SK-N-SH (cell line): ENCODE measurements around the gene BAIAP3. TPM values are rescaled to one million over a fixed set of nuclear protein-coding genes. Genes with fewer than 3 reads are reported as not detected.
A peak's percentile ranks its signal among the peaks of the same experiment; 100 is the strongest.

Source experiments
- CTCF ChIA-PET: fragments of 300-600, 350-600 bp; formaldehyde crosslinking; extraction: SDS; loops from one replicate; lab custom pipeline; 2021; lab: Yijun Ruan, JAX
- POLR2A ChIA-PET: fragments of 350-600 bp; sonication (Branson Sonifier 250); formaldehyde crosslinking; extraction: SDS; loops from one replicate; lab custom pipeline; 2020; ENCODE audit warnings: antibody characterized with exemption, inconsistent platforms; lab: Yijun Ruan, JAX
- DNase-seq: peaks from one replicate; pipeline ENCODE4 v3.0.0; 2012
- H2AFZ ChIP-seq: fragments of 200-600 bp; sonication (generic); 2 replicates; pipeline ENCODE4 v1.8.1; 2016; ENCODE audit warnings: antibody characterized with exemption, mild to moderate bottlenecking, low read depth
- H3F3A ChIP-seq: fragments of 200-600 bp; sonication (generic); replicated peaks from 2 replicates; pipeline ENCODE3; 2016; ENCODE audit warnings: antibody characterized with exemption, mild to moderate bottlenecking; ENCODE audit not compliant: insufficient read depth
- H3K27ac ChIP-seq, 2 experiments: fragments of 200-500 bp in 1 of 2; fragments of 200-600 bp in 1 of 2; sonication (Bioruptor generic) in 1 of 2; sonication (generic), shearing (Covaris generic) in 1 of 2; 2 replicates each; pipeline versions ENCODE4 v1.5.1 to v1.6.1; 2014 to 2016; ENCODE audit warnings: low read depth in 2 of 2, inconsistent platforms in 1 of 2, low read length in 1 of 2, mild to moderate bottlenecking in 1 of 2, mixed read lengths in 1 of 2
- H3K27me3 ChIP-seq: fragments of 200-600 bp; sonication (generic), shearing (Covaris generic); 2 replicates; pipeline ENCODE4 v1.6.1; 2016; ENCODE audit warnings: mixed run types; ENCODE audit not compliant: insufficient read depth
- H3K36me3 ChIP-seq, 2 experiments: fragments of 200-500 bp in 1 of 2; fragments of 200-600 bp in 1 of 2; sonication (Bioruptor generic) in 1 of 2; sonication (generic) in 1 of 2; replicated peaks in 1 of 2; 2 replicates each; pipeline versions ENCODE3 to v1.5.1; 2014 to 2016; ENCODE audit warnings: low read length in 1 of 2, mild to moderate bottlenecking in 1 of 2; ENCODE audit not compliant: insufficient read depth in 2 of 2, control insufficient read depth in 1 of 2
- H3K4me1 ChIP-seq, 2 experiments: fragments of 200-500 bp in 1 of 2; fragments of 200-600 bp in 1 of 2; sonication (Bioruptor generic) in 1 of 2; sonication (generic), shearing (Covaris generic) in 1 of 2; 2 replicates each; pipeline versions ENCODE4 v1.5.1 to v1.6.1; 2014 to 2016; ENCODE audit warnings: low read depth in 1 of 2, low read length in 1 of 2, mixed run types in 1 of 2; ENCODE audit not compliant: insufficient read depth in 2 of 2, control insufficient read depth in 1 of 2
- H3K4me2 ChIP-seq: fragments of 200-600 bp; sonication (generic), shearing (Covaris generic); 2 replicates; pipeline ENCODE4 v1.6.1; 2017; ENCODE audit warnings: mixed run types
- H3K4me3 ChIP-seq, 2 experiments: fragments of 200-500 bp in 1 of 2; fragments of 200-600 bp in 1 of 2; sonication (Bioruptor generic) in 1 of 2; sonication (generic), shearing (Covaris generic) in 1 of 2; 2 replicates each; pipeline versions ENCODE4 v1.5.1 to v1.8.1; 2014 to 2016; ENCODE audit warnings: low read depth in 2 of 2, inconsistent platforms in 1 of 2, low read length in 1 of 2, mild to moderate bottlenecking in 1 of 2, mixed read lengths in 1 of 2, moderate library complexity in 1 of 2
- H3K79me2 ChIP-seq: fragments of 200-600 bp; sonication (generic); 2 replicates; pipeline ENCODE4 v1.8.1; 2017; ENCODE audit warnings: mild to moderate bottlenecking; ENCODE audit not compliant: insufficient read depth
- H3K9ac ChIP-seq: fragments of 200-600 bp; sonication (generic); 2 replicates; pipeline ENCODE4 v1.6.1; 2017; ENCODE audit warnings: mixed run types
- H3K9me2 ChIP-seq: fragments of 200-600 bp; sonication (generic); 2 replicates; pipeline ENCODE4 v1.6.1; 2017; ENCODE audit warnings: mixed run types
- H3K9me3 ChIP-seq: fragments of 200-600 bp; sonication (generic); 2 replicates; pipeline ENCODE4 v1.6.1; 2017; ENCODE audit warnings: mixed run types, mild to moderate bottlenecking, moderate library complexity
- H4K20me1 ChIP-seq: fragments of 200-600 bp; sonication (generic); 2 replicates; pipeline ENCODE4 v1.6.1; 2017; ENCODE audit warnings: mild to moderate bottlenecking, mixed run types; ENCODE audit not compliant: insufficient read depth
- ELF1 ChIP-seq: IDR thresholded peaks from 2 replicates; pipeline ENCODE4 v1.4.0; 2012
- EP300 ChIP-seq, 2 experiments: IDR thresholded peaks; 2 replicates each; pipeline versions ENCODE4 v1.4.0 to v1.6.1; 2012; ENCODE audit warnings: borderline replicate concordance in 1 of 2, low read depth in 1 of 2, low read length in 1 of 2
- EZH2phosphoT487 ChIP-seq: fragments of 200-600 bp; sonication (generic); IDR thresholded peaks from 2 replicates; pipeline ENCODE4 v1.6.1; 2017; ENCODE audit warnings: low read depth, mixed run types, mild to moderate bottlenecking, antibody characterized with exemption, moderate library complexity, borderline replicate concordance
- GABPA ChIP-seq: IDR thresholded peaks from 2 replicates; pipeline ENCODE4 v1.4.0; 2012; ENCODE audit warnings: low read depth, mild to moderate bottlenecking
- GATA2 ChIP-seq: sonication (generic); formaldehyde crosslinking; IDR thresholded peaks from 2 replicates; pipeline ENCODE4 v1.5.0; 2020; ENCODE audit warnings: mild to moderate bottlenecking, missing genetic modification reagents
- MEF2A ChIP-seq: IDR thresholded peaks from 2 replicates; pipeline ENCODE4 v1.4.0; 2012; ENCODE audit warnings: low read depth, borderline replicate concordance
- MXI1 ChIP-seq: IDR thresholded peaks from 2 replicates; pipeline ENCODE4 v1.6.1; 2012; ENCODE audit warnings: mild to moderate bottlenecking, low read depth, low read length, improper control_type of control experiment
- NRF1 ChIP-seq: IDR thresholded peaks from 2 replicates; pipeline ENCODE4 v1.6.1; 2012; ENCODE audit warnings: low read depth, mild to moderate bottlenecking, low read length
- POLR2AphosphoS5 ChIP-seq: IDR thresholded peaks from 2 replicates; pipeline ENCODE4 v1.6.1; 2012; ENCODE audit warnings: low read depth, low read length
- RFX5 ChIP-seq: IDR thresholded peaks from 2 replicates; pipeline ENCODE4 v1.6.1; 2012; ENCODE audit warnings: mild to moderate bottlenecking, improper control_type of control experiment, low read length
- SIN3A ChIP-seq: IDR thresholded peaks from 2 replicates; pipeline ENCODE4 v1.6.1; 2012; ENCODE audit warnings: low read depth, mild to moderate bottlenecking, low read length, moderate library complexity, borderline replicate concordance
- SMC3 ChIP-seq: IDR thresholded peaks from 2 replicates; pipeline ENCODE4 v1.6.1; 2012; ENCODE audit warnings: low read depth, low read length, improper control_type of control experiment
- WGBS: methylation state at CpG from one replicate; pipeline ENCODE4 v1.1.6; 2017; ENCODE audit warnings: low lambda C conversion rate; 5-methylcytosine and 5-hydroxymethylcytosine counted together
- polyA plus RNA-seq, 3 experiments: library from polyadenylated mRNA; depleted of rRNA; stranded (reverse); fragments of >200 nt; gene quantifications; 2 replicates each; pipeline ENCODE4 v1.2.3, GENCODE V29; 2012
- TF ChIP-seq, protein P1 (sequence below): fragments of 150-350 bp; IDR thresholded peaks from 2 replicates; pipeline ENCODE4 v1.6.1; 2017; ENCODE audit warnings: antibody characterized with exemption, low read length, low read depth, borderline replicate concordance
- TF ChIP-seq, protein P2 (sequence below): IDR thresholded peaks from 2 replicates; pipeline ENCODE4 v1.6.1; 2012; ENCODE audit warnings: mild to moderate bottlenecking, low read depth, low read length, moderate library complexity
- TF ChIP-seq, protein P3 (sequence below): IDR thresholded peaks from 2 replicates; pipeline ENCODE4 v1.4.0; 2012; ENCODE audit warnings: low read depth

Gene BAIAP3
- polyA plus RNA-seq, 1 of the 3 experiments (the other 2 are of a cell fraction): 1.1 TPM

DNA sequence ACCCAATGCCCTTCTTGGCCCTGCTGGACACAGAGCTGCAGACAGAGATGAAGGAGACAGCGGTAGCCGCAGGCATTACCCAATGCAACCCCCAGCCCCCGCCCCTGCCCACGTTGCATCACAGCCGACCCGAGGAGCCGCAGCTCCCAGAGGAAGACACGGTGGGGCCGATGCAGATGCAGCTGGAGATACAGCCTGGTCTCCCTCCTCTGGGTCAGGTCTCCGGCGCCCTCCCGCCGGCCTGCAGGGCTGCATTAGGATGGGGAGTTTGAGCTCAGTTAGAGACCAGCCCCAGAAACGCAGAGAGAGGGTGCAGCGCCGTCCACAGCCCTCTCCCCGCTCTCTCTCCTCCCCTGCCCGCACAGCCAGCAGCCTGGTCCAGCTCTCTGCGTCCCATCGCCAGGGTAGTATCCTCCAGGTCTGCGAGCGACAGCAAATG, 43.4 kb upstream of the BAIAP3 start:
- Histone ChIP-seq H3K4me1 (peaks cover 0 to 8% of the 10 kb centered on the region in 2 experiments; a peak in 1 of 4 replicates), H3K27me3 (peaks cover 68% of the 10 kb centered on the region), H4K20me1 (no peaks in the 10 kb centered on the region), H3K9me2 (no peaks in the 10 kb centered on the region), H3K9ac (no peak overlapping the region), H2AFZ (no peak overlapping the region), H3K9me3 (no peaks in the 10 kb centered on the region), H3F3A (no peaks in the 10 kb centered on the region), H3K4me3 (no peak overlapping the region), H3K79me2 (no peaks in the 10 kb centered on the region), H3K36me3 (no peaks in the 10 kb centered on the region), H3K4me2 (peak overlapping the region; percentile 24; the same call in 1 of the 2 replicates), H3K27ac (no peak overlapping the region)
- ChIA-PET POLR2A (no interaction called here), CTCF (interaction anchor here (0.8 to 6.5 kb wide), 3 partner anchors 11 to 19 kb away, joined by 3 to 60 read pairs (median 3); no protein-coding TSS in a partner anchor)
- WGBS: 36% methylated on average over 17 of the region's 22 CpGs
- TF ChIP-seq, protein P1, sequence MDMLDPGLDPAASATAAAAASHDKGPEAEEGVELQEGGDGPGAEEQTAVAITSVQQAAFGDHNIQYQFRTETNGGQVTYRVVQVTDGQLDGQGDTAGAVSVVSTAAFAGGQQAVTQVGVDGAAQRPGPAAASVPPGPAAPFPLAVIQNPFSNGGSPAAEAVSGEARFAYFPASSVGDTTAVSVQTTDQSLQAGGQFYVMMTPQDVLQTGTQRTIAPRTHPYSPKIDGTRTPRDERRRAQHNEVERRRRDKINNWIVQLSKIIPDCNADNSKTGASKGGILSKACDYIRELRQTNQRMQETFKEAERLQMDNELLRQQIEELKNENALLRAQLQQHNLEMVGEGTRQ: no peak
- TF ChIP-seq SMC3 (no peak), EP300 (IDR thresholded peaks at IDR 0.05; ENCODE audit: borderline replicate concordance in 1 of 2, low read depth in 1 of 2, low read length in 1 of 2) (no peak), GABPA (no peak), GATA2 (no peak), SIN3A (no peak), ELF1 (no peak), MXI1 (no peak), EZH2phosphoT487 (no peak), POLR2AphosphoS5 (no peak), NRF1 (no peak), MEF2A (no peak), RFX5 (no peak)
- TF ChIP-seq, protein P2, sequence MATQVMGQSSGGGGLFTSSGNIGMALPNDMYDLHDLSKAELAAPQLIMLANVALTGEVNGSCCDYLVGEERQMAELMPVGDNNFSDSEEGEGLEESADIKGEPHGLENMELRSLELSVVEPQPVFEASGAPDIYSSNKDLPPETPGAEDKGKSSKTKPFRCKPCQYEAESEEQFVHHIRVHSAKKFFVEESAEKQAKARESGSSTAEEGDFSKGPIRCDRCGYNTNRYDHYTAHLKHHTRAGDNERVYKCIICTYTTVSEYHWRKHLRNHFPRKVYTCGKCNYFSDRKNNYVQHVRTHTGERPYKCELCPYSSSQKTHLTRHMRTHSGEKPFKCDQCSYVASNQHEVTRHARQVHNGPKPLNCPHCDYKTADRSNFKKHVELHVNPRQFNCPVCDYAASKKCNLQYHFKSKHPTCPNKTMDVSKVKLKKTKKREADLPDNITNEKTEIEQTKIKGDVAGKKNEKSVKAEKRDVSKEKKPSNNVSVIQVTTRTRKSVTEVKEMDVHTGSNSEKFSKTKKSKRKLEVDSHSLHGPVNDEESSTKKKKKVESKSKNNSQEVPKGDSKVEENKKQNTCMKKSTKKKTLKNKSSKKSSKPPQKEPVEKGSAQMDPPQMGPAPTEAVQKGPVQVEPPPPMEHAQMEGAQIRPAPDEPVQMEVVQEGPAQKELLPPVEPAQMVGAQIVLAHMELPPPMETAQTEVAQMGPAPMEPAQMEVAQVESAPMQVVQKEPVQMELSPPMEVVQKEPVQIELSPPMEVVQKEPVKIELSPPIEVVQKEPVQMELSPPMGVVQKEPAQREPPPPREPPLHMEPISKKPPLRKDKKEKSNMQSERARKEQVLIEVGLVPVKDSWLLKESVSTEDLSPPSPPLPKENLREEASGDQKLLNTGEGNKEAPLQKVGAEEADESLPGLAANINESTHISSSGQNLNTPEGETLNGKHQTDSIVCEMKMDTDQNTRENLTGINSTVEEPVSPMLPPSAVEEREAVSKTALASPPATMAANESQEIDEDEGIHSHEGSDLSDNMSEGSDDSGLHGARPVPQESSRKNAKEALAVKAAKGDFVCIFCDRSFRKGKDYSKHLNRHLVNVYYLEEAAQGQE: no peak
- TF ChIP-seq, protein P3, sequence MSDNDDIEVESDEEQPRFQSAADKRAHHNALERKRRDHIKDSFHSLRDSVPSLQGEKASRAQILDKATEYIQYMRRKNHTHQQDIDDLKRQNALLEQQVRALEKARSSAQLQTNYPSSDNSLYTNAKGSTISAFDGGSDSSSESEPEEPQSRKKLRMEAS: no peak
- DNase-seq: no peak
